Muscle layer of duodenum (tissue), 2 donors: ENCODE data around the gene NMBR.
"Not testable (repeated sequence)": the region's sequence is repeated elsewhere in the genome, so short reads cannot be mapped to it uniquely, and the experiment has no call there.

Source experiments
- H3K27ac ChIP-seq: one replicate; pipeline ENCODE4 v1.7.0; 2013; ENCODE audit warnings: mild to moderate bottlenecking, low read length
- H3K27me3 ChIP-seq: one replicate; pipeline ENCODE4 v1.7.0; 2013; ENCODE audit warnings: low read depth, mild to moderate bottlenecking, control low read depth, low read length
- H3K36me3 ChIP-seq, 2 donors: one replicate each; pipeline ENCODE4 v1.7.0; 2013; ENCODE audit warnings: low read length in 2 of 2, control low read depth in 1 of 2, mild to moderate bottlenecking in 1 of 2; ENCODE audit not compliant: insufficient read depth in 2 of 2, control insufficient read depth in 1 of 2
- H3K4me1 ChIP-seq, 2 donors: one replicate each; pipeline ENCODE4 v1.7.0; 2013; ENCODE audit warnings: low read length in 2 of 2, mild to moderate bottlenecking in 2 of 2, control low read depth in 1 of 2, moderate library complexity in 1 of 2; ENCODE audit not compliant: insufficient read depth in 2 of 2, control insufficient read depth in 1 of 2
- H3K4me3 ChIP-seq, 2 donors: one replicate each; pipeline ENCODE4 v1.7.0; 2013; ENCODE audit warnings: low read length in 2 of 2, low read depth in 1 of 2, mild to moderate bottlenecking in 1 of 2
- H3K9me3 ChIP-seq, 2 donors: one replicate each; pipeline ENCODE4 v1.7.0; 2013; ENCODE audit warnings: low read length in 2 of 2, control low read depth in 1 of 2, mild to moderate bottlenecking in 1 of 2; ENCODE audit not compliant: control insufficient read depth in 1 of 2
- donor health status: healthy.

The NMBR gene

GRCh38 chr6:142055219-142055618 is 91.7 kb downstream of the NMBR start:
- no peak overlapping the region for H3K4me3 ChIP-seq
- H3K27ac ChIP-seq: no peak overlapping the region
- H3K36me3 ChIP-seq: no peaks in the 10 kb centered on the region
- peaks cover 0 to 14% of the 10 kb centered on the region in 2 donors for H3K9me3 ChIP-seq
- no peaks in the 10 kb centered on the region for H3K4me1 ChIP-seq
- H3K27me3 ChIP-seq: no peaks in the 10 kb centered on the region

GRCh38 chr6:142051404-142051803 is 95.5 kb downstream of the NMBR start:
- no peak overlapping the region for H3K27ac ChIP-seq
- H3K9me3 ChIP-seq: peaks cover 0 to 14% of the 10 kb centered on the region in 2 donors
- H3K27me3 ChIP-seq: no peaks in the 10 kb centered on the region
- H3K4me1 ChIP-seq: no peaks in the 10 kb centered on the region
- H3K4me3 ChIP-seq: no peak overlapping the region
- no peaks in the 10 kb centered on the region for H3K36me3 ChIP-seq

DNA sequence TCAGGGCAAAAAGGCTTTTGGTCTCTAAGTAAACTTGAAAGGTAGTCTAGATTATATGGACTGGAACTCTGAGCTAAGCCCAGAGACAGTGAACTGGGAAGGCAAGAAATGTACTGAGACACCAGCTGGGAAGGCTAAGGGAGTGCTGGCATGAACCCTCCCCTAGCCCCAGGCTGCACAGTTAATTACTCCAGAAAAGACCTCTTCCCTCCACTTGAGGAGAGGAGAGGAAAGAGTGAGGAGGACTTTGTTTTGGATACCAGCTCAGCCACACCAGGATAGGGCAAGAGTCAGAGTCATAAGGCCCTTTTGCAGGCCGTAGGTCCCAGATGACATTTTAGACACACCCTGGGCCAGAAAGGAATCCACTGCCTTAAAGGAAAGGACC is 98.3 kb downstream of the NMBR start:
- Histone ChIP-seq H3K4me1 (no peaks in the 10 kb centered on the region), H3K27me3 (no peaks in the 10 kb centered on the region), H3K9me3 (peaks cover 0 to 14% of the 10 kb centered on the region in 2 donors), H3K36me3 (no peaks in the 10 kb centered on the region), H3K4me3 (no peak overlapping the region), H3K27ac (no peak overlapping the region)

- no peaks in the 10 kb centered on the region for H3K4me1 ChIP-seq
- H3K9me3 ChIP-seq: peaks cover 0 to 13% of the 10 kb centered on the region in 2 donors
- no peak overlapping the region for H3K4me3 ChIP-seq
- H3K27ac ChIP-seq: no peak overlapping the region
- H3K27me3 ChIP-seq: no peaks in the 10 kb centered on the region
- no peaks in the 10 kb centered on the region for H3K36me3 ChIP-seq
Observed at GRCh38 chr6:142047934-142048592, 98.9 kb downstream of the NMBR start.

DNA sequence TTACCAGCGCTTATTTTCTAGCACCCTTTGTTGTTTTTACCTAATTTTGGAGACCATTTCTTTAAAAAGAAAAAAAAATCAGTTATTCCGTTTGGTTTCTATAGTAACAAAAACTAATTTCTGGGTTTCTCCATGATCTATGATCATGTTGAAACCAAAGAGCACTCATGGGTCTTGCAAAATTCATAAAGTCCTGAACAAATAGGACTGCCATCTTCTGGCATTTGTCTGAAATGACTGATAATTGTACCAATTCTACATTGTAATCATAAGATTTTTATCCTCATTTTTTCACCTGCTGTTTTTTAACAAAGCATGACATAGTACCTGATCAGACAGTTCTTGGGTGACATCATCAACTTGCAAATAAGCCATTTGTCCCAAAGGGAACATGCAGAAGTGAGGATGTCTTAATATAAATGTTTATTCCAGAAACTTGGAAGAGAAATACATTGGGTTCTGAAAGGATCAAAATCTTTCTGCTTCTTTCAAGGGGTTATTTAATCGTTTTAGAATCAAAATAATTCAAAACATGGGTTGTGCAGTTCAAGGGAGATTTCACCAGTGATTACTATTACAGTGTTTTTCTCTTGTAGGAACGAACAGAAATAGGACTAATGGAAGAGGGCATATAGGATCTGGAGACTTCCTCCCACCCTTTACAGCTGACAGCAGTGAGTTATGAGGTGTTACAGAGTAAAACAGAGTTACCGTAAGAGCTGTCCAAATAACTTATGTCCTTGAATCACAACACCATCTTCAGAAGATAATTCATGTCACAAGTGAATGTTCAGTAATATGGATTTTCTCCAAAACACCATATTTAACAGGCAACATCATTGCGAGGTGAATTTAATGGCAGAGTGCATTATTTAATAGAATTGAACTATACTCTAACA is 101.3 kb downstream of the NMBR start:
- H3K4me3 ChIP-seq: no peak overlapping the region
- no peak overlapping the region for H3K27ac ChIP-seq
- no peaks in the 10 kb centered on the region for H3K9me3 ChIP-seq
- H3K36me3 ChIP-seq: no peaks in the 10 kb centered on the region
- no peaks in the 10 kb centered on the region for H3K27me3 ChIP-seq
- no peaks in the 10 kb centered on the region for H3K4me1 ChIP-seq

DNA sequence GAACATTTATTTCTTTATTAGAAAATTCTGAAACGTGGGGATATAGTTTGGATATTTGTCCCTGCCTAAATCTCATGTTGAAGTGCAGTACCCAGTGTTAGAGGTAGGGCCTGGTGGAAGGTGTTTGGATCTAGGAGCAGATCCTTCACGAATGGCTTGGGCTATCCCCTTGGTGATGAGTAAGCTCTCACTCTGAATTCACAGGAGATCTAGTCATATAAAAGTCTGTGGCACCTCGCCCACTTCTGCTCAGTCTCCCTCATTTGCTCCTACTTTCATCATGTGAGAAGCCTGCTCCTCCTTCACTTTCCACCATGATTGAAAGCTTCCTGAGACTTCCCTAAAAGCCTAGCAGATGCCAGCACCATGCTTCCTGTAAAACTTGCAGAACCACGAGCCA is 111.0 kb downstream of the NMBR start:
- Histone ChIP-seq H3K27ac (no peak overlapping the region), H3K4me3 (no peak overlapping the region), H3K4me1 (no peaks in the 10 kb centered on the region), H3K36me3 (no peaks in the 10 kb centered on the region), H3K27me3 (no peaks in the 10 kb centered on the region), H3K9me3 (no peaks in the 10 kb centered on the region)

- Histone ChIP-seq H3K36me3 (no peaks in the 10 kb centered on the region), H3K4me3 (no peak overlapping the region)
Observed at GRCh38 chr6:142031035-142031434, 115.9 kb downstream of the NMBR start.

DNA sequence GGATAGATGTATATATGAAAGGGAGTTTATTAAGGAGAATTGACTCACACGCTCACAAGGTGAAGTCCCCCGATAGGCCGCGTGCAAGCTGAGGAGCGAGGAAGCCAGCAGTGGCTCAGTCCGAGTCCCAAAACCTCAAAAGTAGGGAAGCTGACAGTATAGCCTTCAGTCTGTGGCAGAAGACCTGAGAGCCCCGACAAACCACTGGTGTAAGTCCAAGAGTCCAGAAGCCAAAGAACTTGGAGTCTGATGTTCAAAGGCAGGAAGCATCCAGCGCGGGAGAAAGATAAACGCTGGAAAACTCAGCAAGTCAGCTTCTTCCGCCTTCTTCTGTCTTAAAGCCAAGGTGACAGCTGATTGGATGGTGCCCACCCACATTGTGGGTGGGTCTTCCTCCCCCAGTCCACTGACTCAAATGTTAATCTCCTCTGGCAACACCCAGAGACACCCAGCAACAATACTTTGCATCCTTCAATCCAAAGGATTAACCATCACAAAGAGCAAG is 116.8 kb downstream of the NMBR start:
- peaks cover 0 to 4% of the 10 kb centered on the region in 2 donors for H3K9me3 ChIP-seq
- H3K27ac ChIP-seq: no peak overlapping the region
- no peaks in the 10 kb centered on the region for H3K4me1 ChIP-seq
- no peak overlapping the region for H3K4me3 ChIP-seq
- no peaks in the 10 kb centered on the region for H3K27me3 ChIP-seq
- H3K36me3 ChIP-seq: no peaks in the 10 kb centered on the region

More at GRCh38 chr6:142031035-142031434, 115.9 kb downstream of the NMBR start:
- Histone ChIP-seq H3K27ac (no peak overlapping the region), H3K27me3 (no peaks in the 10 kb centered on the region), H3K9me3 (peaks cover 0 to 4% of the 10 kb centered on the region in 2 donors), H3K4me1 (no peaks in the 10 kb centered on the region)

- peaks cover 0 to 4% of the 10 kb centered on the region in 2 donors for H3K9me3 ChIP-seq
- H3K27ac ChIP-seq: no peak overlapping the region
- H3K27me3 ChIP-seq: no peaks in the 10 kb centered on the region
- H3K36me3 ChIP-seq: no peaks in the 10 kb centered on the region
- no peak overlapping the region for H3K4me3 ChIP-seq
- no peaks in the 10 kb centered on the region for H3K4me1 ChIP-seq
Observed at GRCh38 chr6:142028527-142028926, 118.4 kb downstream of the NMBR start.

- not testable (repeated sequence) for H3K4me3 ChIP-seq, H3K36me3 ChIP-seq, H3K4me1 ChIP-seq
Observed at GRCh38 chr6:142027804-142028203, 119.1 kb downstream of the NMBR start.

GRCh38 chr6:142027074-142027473 is 119.8 kb downstream of the NMBR start:
- Histone ChIP-seq H3K27ac (no peak overlapping the region), H3K9me3 (peaks cover 0 to 4% of the 10 kb centered on the region in 2 donors), H3K4me1 (no peaks in the 10 kb centered on the region), H3K4me3 (no peak overlapping the region), H3K36me3 (no peaks in the 10 kb centered on the region), H3K27me3 (no peaks in the 10 kb centered on the region)

More at GRCh38 chr6:142027804-142028203, 119.1 kb downstream of the NMBR start:
- H3K27me3 ChIP-seq, H3K9me3 ChIP-seq, H3K27ac ChIP-seq: not testable (repeated sequence)
